GM19395 (cell line): Measurements from ENCODE around the gene EGFL7.

ENCODE experiments used
- ATAC-seq: cut with Tn5 transposase; IDR thresholded peaks from one replicate; pipeline ENCODE4 v1.9.1; 2021; ENCODE audit warnings: mild to moderate bottlenecking, moderate library complexity; ENCODE audit not compliant: unreplicated experiment

The EGFL7 gene

DNA sequence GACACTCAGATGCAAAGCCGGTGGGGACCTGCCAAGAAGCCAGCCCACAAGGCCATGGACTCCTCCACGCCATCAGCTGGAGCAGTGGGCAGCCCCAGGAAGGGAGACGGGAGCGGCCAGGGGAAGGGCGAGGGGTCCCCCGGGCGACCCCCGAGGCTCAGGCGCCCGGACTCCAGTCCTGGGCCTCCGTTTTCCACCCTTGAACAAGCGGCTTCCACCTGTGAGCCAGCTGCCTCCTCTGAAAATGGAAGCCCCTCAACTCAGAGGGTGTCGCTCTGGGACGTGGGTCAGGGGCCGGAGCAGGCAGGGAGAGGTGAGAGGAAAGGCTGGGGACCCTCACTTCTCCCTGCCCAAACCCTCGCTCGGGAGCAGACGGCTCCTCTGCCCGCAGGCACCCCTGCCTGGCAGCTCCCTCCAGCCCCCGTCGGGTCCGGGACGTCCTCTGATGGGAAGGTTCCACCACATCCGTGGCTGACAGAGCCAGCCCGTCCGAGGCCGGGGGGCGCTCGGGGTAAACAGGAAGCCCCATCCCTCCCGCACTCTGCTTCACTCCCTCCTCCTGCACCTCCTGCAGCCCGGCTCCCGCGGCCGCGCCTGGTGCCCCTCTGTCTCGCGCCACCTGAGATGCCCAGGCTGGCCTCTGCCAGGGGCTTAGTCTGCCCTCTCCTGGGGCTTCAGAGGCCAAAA lies 3.7 kb upstream of the EGFL7 start:
- no peak for ATAC-seq

DNA sequence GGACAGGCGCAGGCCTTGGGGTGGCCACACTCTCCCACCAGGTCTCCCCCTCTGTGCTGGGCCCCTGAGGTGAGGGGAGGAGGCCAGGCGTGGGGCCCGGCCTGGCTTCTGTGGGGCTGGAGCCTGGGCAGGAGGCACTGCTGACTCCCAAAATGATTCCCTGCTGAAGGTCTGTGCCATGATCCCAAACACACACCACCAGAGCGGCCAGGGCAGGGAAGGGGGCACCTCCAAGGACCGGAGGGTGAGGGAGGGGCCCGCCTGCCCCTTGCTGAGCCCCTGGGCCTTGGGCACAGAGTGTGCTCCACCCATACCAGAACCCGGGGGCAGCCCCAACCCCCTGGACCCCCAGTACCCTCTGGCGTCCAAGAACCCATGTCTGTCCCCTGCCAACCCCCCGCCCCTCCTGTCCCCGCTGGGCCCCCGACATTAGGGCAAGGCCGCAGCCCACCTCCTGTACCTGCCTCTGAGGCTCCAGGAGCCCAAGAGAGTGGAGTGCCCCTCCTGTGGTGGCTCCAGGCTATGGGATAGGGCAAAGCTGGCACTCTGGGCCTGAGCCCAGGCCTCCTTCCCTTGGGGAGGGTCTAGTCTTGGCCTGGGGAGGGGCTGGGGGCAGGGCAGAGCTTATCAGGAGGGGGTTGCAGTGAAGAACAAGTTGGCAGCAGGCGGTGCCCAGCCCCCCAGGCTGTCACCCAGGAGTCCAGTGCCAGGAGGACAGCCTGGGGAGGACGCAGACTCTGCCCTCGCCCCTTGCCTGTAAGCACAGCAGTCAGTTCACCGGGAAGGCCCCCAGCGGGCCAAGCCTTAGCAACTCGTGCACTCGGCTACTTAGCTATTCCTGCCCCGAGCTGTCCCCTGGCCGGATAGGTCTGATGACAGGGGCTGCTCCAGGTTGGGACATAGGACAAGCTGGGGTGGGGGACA lies 2.6 kb upstream of the EGFL7 start:
- ATAC-seq = no peak

DNA sequence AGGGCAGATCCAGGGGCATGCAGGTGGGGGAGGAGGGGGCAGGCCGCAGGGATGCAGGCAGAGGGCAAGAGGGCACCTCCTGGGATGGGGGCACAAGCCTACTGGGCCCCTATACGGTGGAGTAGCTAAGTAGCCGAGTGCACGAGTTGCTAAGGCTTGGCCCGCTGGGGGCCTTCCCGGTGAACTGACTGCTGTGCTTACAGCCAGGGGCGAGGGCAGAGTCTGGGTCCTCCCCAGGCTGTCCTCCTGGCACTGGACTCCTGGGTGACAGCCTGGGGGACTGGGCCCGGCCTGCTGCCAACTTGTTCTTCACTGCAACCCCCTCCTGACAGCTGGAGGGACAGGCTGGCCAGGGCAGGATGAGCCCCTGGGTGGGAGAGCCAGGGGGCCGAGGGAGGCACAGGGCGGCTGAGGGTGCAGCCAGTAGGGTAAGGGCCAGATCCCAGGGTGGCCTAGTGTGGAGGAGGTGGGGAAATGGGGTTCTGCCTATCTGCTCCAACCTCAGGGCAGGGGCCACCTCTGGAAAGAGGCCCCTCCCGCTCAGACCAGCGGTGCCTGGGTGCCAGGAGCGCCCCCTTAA lies 1.7 kb upstream of the EGFL7 start:
- no peak for ATAC-seq

DNA sequence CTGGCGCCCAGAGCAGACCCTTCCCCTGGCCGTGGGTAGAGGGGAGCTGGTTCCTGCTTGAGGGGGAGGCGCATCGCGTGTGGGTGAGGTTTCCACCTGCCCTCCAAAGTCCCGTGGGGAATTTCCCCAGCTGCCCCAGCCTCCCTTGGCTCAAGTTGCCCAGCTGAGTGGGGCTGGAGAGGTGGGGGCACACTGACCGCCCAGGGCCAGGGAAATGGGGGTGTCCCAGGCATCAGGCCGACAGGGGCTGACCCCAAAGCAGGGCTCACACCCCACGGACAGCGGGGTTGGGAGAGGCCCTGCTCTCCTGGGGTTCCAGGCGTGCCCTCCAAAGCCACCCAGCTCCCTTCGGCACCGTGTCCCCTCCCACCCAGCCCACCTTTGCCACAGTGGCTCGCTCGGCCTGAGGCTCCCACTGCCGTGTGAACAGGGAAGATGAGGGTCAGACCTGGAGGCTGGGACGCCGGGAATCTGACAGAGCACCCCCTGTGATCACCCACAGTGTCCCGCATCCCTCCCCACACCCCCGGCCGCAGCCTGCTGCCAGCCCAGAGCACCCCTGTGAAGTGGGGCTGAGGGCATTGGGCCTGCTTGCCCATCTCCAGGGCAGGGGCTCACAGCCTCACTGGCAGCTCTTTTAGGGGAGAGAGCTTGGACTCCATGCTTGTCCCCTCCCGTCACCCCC lies 933 bp upstream of the EGFL7 start:
- no peak for ATAC-seq

DNA sequence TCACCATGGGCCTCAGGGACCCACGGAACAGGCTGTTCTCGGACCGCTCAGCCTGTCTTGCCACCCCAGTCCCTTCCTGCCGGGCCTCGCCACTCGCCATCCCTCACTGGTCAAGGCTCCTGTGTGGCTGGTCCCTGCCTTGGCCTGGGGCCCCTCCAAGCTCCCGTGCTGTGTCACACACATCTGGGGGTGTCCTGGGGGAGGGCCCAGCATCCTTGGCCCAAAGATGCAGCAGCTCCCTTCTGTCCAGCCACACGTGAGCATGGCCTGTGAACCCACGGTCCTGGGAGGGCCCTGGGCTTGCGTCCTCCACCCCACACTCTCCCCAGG lies 425 bp upstream of the EGFL7 start:
- ATAC-seq = no peak

DNA sequence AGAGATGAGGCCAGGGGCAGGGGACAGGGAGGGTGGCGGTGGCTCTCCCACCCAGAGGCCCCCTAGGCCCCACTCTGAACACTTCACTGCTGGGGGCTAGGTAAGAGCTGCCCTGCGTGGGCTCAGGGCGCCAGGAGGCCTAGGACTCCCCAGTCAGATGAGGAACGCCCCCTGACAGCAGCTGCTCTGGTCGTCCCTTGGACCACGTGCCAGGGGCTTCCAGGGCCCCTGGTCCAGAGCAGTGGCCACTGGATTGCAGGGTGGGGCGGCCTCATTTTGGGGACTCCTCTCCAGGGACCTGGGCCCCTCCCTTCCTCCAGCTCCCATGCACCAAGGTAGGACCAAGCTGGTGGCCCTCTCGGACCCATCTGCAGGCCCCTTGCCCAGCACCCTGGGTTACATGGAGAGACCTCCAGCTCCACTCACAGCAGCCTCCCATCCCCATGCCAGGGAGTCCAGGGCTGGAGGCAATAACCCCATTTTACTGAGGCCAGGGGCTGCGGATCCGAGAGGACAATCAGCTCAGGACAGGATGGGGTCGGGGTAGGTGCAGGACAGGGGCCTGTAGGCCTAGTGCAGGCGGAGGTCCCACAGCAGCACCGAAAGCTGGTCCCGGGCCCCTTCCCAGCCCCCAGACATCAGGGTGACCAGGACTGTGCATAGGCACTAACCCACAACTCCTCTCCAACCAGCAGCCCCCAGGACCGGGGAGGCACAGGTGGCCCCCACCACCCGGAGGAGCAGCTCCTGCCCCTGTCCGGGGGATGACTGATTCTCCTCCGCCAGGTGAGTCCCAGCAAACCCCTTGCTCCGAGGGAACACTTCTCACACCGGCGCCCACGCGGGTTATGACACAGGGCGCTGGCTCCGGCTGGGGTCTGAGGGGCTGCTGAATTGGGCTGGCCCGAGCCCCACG lies 1.5 kb downstream of the EGFL7 start:
- ATAC-seq = no peak

DNA sequence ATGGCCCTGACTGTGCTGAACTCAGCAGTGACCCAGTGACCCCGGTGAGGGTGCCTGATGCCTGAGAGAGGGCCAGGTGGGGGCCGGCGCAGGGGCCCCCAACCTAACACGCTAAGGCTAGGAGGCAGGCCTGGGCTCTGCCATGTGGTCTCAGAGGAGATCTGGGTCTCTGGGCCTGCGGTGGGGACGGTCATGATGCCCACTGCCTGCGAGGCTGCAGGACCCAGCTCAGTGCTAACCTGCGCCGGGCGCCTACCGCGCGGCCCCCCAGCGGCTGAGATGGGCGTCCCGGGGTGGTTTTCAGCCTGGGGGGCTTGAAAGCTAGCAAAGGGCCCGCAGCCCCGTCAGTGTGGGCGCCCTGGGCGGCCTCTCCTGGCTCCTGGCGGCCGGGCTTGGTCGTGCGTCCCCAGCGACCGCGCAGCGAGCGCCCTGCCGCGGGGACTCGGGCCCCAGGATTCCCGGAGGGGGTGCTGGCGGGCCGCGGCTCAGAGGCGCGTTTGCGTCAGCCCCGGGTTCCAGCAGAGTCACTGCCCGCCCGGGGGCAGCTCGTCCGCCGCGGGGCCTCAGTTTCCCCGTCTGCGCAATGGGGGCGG lies 2.5 kb downstream of the EGFL7 start:
- ATAC-seq = no peak

DNA sequence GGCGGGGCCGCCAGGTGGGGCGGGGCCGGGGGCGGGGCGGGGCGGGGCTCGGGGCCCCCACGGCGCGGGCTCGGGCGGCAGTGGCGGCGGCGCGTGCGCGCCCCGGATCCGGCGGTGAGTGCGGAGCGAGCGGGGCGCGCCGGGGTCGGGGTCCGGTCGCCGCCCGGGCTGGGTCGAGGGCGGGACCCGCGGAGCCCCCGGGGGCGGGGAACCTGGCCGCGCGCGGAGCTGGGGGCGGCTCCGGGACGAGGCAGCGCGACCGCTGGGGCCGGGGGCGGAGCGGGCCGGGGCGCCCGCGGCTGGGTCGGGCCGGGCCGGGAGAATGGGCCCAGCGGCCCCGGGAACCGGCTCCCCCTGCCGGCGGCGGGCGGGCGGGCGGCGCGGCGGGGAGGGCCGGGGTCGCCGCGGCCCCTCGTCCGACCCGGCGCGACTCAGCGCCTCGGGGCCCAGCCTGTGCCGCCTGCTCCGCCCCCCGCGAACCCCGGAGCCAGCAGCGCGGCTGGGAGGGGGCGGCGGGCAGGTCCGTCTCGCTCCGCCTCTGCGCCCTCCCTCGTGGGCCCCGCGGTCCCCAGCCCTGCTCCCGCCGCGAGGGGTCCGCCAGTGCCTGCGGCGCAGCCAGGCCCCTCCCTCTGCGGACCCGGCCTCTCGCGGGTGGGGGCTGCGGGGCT lies 3.1 kb downstream of the EGFL7 start:
- ATAC-seq = no peak

DNA sequence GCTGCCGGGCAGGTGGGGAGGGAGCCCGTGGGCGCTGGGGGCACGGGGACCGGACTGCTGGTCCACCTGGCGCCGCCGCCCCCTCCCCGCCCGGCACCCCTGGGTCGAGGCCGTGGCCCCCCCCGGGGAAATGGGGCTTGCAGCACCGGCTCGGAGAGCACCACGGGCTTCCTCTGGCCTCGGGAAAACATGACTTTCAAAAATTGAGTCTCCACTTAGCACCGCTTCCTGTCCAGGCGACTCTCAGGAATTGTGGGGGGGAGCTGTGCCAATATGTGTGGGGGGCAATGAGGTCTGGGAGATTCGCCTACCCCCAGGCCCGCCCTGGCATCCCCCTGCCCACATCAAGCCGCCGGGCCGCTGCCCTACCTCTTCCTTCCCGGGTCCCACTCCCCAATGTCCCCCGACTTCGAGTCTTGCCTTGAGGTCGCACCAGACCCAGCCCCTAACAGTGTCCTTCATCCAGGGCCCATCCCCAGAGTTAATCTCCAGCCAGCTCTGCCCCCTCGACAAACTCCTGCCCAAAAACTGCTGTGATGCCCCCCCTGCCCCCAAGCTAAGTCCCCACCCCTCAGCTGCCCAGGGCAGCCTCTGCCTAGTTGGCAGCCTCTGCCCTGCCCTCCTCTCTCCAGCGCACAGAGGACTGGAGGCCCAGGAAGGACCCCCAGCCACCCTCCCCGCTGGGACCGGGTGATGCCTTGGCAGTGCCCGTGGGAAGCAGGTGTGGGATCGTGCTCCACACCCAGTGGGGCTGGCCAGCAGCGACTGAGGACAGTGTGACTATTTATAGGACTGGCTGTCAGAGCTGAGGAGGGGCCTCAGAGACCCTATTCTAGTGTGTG lies 3.9 kb downstream of the EGFL7 start:
- no peak for ATAC-seq

DNA sequence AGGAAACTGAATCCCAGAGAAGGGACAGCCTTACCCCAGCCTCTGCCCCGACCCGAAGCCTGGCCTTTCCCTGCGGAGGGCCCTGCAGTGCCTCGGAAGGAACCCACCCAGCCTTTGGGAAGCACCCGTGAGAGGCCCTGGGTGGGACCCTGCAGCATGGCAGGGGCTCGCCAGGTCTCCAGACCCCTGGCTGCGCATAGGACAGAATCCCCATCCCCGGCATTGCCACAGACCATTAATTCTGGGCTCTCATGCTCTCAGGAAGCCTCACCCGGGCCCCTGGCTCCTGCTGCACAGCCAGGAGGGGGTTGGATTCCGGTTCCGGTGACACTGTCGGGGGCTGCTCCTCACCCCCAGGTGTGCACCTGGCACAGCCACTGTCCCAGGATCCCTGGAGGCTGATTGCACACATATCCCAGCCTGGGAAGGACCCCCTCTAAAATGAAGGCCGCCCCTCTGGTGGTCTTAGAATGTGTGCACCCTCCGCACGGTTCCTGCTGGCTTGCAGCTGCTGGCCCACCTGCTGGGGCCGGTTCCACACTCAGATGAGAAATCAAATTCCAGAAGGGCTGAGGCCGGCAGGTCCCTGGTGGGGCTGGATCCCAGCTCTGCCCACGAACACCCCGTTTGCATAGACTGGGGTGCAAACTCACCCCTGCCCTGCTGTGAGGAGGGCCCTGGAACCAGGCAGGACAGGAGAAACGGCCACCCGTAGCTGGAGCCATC lies 4.7 kb downstream of the EGFL7 start:
- ATAC-seq = no peak

DNA sequence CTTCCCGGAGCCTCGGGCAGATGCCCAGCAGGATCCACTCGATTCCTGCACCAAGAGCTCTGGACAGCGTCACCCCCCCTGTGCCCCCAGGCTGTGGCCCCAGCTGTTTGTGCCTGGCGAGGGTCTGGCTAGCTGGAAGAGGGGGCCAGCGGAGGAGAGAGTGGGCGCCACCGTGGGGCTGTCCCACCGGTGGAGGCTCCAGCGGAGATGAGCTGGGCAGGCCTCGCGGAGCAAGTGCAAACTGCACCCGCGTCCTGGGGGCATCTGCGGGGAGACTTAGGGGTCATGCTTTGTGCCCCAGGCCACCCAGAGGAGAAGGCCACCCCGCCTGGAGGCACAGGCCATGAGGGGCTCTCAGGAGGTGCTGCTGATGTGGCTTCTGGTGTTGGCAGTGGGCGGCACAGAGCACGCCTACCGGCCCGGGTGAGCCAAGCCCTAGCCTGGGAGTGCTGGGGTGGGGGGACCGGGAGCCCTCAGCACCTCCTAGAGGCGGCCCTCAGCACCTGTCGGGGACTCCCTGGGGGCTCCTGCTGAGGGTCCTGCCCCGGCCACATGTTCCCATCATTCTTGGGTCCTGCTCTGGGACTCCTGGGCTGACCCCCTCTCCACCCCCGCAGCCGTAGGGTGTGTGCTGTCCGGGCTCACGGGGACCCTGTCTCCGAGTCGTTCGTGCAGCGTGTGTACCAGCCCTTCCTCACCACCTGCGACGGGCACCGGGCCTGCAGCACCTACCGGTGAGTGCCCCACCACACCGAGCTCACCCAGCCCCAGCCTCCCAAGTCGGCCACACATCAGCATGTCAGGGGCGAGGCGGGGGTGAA lies 5.4 kb downstream of the EGFL7 start:
- ATAC-seq = no peak

DNA sequence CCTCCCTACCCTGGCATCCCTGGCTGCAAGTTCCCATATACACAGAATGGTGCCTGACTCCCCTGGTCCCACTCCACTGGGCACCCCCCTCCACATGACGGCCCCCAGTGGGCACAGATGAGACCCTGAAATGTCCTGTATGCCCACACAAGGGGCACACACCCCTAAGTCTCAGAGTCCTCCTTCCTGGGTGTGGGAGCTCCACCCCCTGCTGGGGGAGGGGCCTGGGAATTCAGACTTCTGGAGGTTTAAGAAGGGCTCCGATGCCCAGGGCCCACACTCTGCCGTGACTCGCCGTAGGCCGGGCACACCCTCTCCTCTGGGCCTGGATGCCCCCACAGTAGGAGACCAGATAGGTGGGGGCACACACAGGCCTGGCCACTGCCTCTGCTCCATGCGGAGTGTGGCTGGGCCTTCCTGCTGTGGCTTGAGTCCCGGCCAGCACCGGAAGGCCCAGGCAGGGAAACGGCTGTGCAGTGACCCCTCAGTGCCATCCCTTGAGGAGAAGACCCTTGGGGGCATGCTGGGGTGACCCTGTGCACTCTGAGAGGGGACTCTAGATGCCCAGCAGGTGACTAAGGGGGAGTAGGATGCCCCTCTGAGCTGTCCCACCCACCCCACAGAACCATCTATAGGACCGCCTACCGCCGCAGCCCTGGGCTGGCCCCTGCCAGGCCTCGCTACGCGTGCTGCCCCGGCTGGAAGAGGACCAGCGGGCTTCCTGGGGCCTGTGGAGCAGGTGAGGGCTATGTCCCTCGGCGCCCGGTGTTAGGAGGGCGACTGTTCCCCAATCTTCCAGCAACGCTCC lies 6.5 kb downstream of the EGFL7 start:
- ATAC-seq = no peak

DNA sequence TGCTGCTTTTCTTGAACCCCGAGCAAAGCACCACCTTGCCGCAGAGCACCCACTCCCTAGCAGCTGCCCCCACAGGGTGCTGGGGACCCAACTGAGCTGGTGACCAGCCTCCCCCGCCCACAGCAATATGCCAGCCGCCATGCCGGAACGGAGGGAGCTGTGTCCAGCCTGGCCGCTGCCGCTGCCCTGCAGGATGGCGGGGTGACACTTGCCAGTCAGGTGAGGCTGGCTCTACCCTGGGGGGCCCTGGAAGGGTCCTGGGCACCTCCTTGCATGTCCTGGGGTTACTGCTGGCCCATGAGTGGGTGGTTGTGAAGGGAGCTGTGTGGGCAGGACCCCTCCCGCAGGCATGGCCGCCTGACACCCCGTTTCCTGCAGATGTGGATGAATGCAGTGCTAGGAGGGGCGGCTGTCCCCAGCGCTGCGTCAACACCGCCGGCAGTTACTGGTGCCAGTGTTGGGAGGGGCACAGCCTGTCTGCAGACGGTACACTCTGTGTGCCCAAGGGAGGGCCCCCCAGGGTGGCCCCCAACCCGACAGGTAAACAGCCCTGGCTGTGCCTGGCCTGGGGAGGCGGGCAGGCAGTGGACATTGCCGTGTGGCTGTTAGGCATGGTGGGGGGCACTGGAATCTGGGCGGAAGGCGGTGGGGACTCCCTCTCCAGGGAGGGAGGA lies 7.2 kb downstream of the EGFL7 start:
- ATAC-seq = no peak

DNA sequence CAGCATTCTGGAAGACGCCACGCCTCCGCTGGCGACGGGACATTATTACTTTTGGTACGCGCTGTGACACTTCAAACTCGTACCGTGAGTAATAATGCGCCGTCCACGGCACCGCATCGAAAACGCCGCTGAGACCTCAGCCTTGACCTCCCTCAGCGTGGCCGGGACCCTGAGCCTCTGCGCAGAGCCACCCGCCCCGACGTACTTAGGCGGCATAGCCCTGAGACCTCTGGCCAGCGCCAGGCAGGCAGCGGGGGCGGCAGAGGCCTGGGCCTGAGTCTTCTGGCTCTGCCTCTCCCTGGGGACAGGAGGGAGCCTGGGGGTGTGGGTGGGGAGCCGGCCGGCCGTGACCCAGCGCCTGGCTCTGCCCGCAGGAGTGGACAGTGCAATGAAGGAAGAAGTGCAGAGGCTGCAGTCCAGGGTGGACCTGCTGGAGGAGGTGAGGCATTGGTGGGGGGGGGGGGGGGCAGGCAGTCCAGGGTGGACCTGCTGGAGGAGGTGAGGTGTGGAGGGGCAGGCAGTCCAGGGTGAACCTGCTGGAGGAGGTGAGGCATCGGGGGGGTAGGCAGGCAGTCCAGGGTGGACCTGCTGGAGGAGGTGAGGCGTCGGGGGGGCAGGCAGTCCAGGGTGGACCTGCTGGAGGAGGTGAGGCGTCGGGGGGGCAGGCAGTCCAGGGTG lies 8.0 kb downstream of the EGFL7 start:
- no peak for ATAC-seq

DNA sequence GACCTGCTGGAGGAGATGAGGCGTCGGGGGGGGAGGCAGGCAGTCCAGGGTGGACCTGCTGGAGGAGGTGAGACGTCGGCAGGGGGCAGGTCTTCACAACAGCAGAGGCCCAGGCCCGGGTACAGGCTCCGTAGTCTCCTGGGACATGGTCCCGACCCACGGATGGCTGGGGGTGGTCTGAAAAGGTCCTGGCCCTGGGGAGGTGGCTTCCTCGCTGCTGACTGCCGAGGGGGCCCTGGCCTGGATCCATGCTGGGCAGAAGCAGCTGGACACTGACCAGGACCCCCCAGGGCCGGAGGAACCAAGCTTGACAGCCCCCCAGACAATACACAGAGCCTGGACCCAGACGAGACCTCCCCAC lies 8.5 kb downstream of the EGFL7 start:
- ATAC-seq = no peak
